GM12873 (cell line): ENCODE measurements around the gene MARVELD3.

ENCODE experiments used
- CTCF ChIP-seq: IDR thresholded peaks from 2 replicates; pipeline ENCODE4 v1.5.1; 2012; ENCODE audit warnings: low read depth, mild to moderate bottlenecking, moderate library complexity, low read length, control low read depth; ENCODE audit not compliant: insufficient read depth; ENCODE audit errors: missing control alignments

The MARVELD3 gene

GRCh38 chr16:71618429-71618828 is 7.6 kb upstream of the MARVELD3 start:
- TF ChIP-seq CTCF, result no peak

- TF ChIP-seq CTCF, result no peak
Measured at GRCh38 chr16:71622088-71622487, 3.9 kb upstream of the MARVELD3 start.

GRCh38 chr16:71623597-71623996 is 2.4 kb upstream of the MARVELD3 start:
- TF ChIP-seq CTCF, result no peak

- no peak for TF ChIP-seq CTCF
Measured at GRCh38 chr16:71625113-71625850, 702 bp upstream of the MARVELD3 start.

GRCh38 chr16:71626858-71627213 is 852 bp downstream of the MARVELD3 start:
- TF ChIP-seq CTCF, result no peak

GRCh38 chr16:71627731-71628181 is 1.8 kb downstream of the MARVELD3 start:
- TF ChIP-seq CTCF, result no peak

GRCh38 chr16:71628810-71629209 is 2.8 kb downstream of the MARVELD3 start:
- TF ChIP-seq CTCF, result no peak
